Measurements from ENCODE around the gene MS4A4E. TPM values are rescaled to one million over a fixed set of nuclear protein-coding genes. Genes with fewer than 3 reads are reported as not detected.

MS4A4E gene
- total RNA-seq, 3 donors from 2014 or later (not counting 1 experiment from before 2014, with no cell fraction given), result 0.92 to 23.2 (median 1.8) TPM

DNA sequence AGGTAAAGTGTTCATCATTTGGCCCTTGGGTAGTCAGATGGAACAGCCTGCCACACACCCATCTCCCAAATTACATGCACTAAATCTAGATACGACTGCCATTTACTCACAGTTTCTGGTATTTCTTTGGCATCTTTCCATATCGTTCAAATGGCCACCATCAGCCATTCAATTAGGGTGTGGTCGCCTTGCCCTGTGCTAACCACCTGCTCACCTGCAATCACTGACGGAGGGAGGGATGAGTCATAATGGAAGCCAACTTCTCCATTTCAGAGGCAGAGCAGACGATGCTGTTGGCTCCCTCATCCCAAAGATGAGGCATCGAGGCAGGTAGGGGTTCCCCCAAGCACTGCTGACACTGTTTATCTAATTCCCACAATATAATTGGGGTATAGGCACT is 74.6 kb downstream of the MS4A4E start:
- TF ChIP-seq, protein P1, sequence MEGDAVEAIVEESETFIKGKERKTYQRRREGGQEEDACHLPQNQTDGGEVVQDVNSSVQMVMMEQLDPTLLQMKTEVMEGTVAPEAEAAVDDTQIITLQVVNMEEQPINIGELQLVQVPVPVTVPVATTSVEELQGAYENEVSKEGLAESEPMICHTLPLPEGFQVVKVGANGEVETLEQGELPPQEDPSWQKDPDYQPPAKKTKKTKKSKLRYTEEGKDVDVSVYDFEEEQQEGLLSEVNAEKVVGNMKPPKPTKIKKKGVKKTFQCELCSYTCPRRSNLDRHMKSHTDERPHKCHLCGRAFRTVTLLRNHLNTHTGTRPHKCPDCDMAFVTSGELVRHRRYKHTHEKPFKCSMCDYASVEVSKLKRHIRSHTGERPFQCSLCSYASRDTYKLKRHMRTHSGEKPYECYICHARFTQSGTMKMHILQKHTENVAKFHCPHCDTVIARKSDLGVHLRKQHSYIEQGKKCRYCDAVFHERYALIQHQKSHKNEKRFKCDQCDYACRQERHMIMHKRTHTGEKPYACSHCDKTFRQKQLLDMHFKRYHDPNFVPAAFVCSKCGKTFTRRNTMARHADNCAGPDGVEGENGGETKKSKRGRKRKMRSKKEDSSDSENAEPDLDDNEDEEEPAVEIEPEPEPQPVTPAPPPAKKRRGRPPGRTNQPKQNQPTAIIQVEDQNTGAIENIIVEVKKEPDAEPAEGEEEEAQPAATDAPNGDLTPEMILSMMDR (IDR thresholded peaks at IDR 0.05), result no peak
- Histone ChIP-seq H3K9me3 (ENCODE audit: control insufficient read depth, insufficient read depth, low read length) (peaks cover 8% of the 10 kb centered on the region), H3K27ac (ENCODE audit: low read length) (no peak overlapping the region), H3K4me3 (ENCODE audit: low read length) (no peak overlapping the region), H3K27me3 (ENCODE audit: control insufficient read depth, insufficient read depth, low read length) (no peaks in the 10 kb centered on the region), H3K4me1 (ENCODE audit: control insufficient read depth, insufficient read depth, low read length) (no peaks in the 10 kb centered on the region), H3K36me3 (ENCODE audit: control insufficient read depth, insufficient read depth, low read length) (no peaks in the 10 kb centered on the region)
- ATAC-seq (no peak), DNase-seq (no peak)
- Mint-ChIP-seq H3K4me3 (no peak overlapping the region), H3K36me3 (no peaks in the 10 kb centered on the region), H3K27ac (no peak overlapping the region), H3K9me3 (no peaks in the 10 kb centered on the region), H3K4me1 (no peaks in the 10 kb centered on the region), H3K27me3 (ENCODE audit: low read depth in 2 of 2) (peaks cover 0 to 7% of the 10 kb centered on the region in 2 donors)
- intact Hi-C loops (cut with micrococcal nuclease), result no loop called here
- WGBS (ENCODE audit: insufficient coverage), result 90% methylated on average over 6 of the region's 6 CpGs

DNA sequence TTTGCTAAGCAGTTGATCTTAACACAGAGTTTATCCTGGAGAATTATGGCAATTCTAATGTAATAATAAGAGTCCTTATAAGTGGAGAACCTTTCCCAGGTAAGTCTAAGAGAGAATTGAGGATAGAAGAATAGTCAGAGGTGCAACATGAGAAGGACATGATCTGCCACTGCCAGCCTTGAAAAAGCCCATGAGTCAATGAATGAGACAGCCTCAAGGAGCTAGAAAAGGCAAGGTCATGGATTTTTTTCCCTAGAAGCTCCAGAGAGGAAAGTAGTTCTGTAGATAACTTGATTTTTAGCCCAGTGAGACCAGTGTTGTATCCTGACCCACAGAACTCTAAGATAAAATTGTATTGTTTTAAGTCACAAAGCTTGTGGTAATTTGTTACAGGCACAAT is 77.0 kb downstream of the MS4A4E start:
- Histone ChIP-seq H3K4me3 (ENCODE audit: low read length) (no peak overlapping the region), H3K27me3 (ENCODE audit: control insufficient read depth, insufficient read depth, low read length) (no peaks in the 10 kb centered on the region), H3K4me1 (ENCODE audit: control insufficient read depth, insufficient read depth, low read length) (no peaks in the 10 kb centered on the region), H3K27ac (ENCODE audit: low read length) (no peak overlapping the region), H3K9me3 (ENCODE audit: control insufficient read depth, insufficient read depth, low read length) (peaks cover 8% of the 10 kb centered on the region), H3K36me3 (ENCODE audit: control insufficient read depth, insufficient read depth, low read length) (no peaks in the 10 kb centered on the region)
- Mint-ChIP-seq H3K36me3 (no peaks in the 10 kb centered on the region), H3K4me3 (no peak overlapping the region), H3K27ac (no peak overlapping the region), H3K9me3 (no peaks in the 10 kb centered on the region), H3K4me1 (no peaks in the 10 kb centered on the region), H3K27me3 (ENCODE audit: low read depth in 2 of 2) (peaks cover 2 to 19% of the 10 kb centered on the region in 2 donors)
- no peak for DNase-seq
- no peak for ATAC-seq
- TF ChIP-seq, protein P1 (IDR thresholded peaks at IDR 0.05), result no peak
- intact Hi-C loops (cut with micrococcal nuclease), result no loop called here

DNA sequence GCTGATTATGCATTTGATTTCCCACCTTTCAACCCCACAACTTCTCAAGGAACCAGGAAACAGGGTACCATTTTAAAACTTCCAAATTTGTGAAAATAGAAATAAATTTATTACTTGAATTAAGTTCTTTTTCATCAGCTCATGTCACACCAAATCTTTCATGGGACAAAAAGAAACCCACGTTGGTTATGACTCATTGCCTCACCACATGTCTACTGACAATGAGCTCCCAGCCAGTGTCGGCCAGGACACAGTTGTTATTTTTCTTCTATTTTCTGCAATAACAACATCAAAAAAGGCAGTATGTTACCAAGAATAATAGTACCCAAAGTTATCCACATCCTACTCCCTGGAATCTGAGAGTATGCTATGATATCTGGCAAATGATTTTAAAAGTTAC is 77.4 kb downstream of the MS4A4E start:
- no peak for DNase-seq
- Histone ChIP-seq H3K27ac (ENCODE audit: low read length) (no peak overlapping the region), H3K36me3 (ENCODE audit: control insufficient read depth, insufficient read depth, low read length) (no peaks in the 10 kb centered on the region), H3K27me3 (ENCODE audit: control insufficient read depth, insufficient read depth, low read length) (no peaks in the 10 kb centered on the region), H3K4me3 (ENCODE audit: low read length) (no peak overlapping the region), H3K9me3 (ENCODE audit: control insufficient read depth, insufficient read depth, low read length) (peaks cover 8% of the 10 kb centered on the region), H3K4me1 (ENCODE audit: control insufficient read depth, insufficient read depth, low read length) (no peaks in the 10 kb centered on the region)
- 30% methylated on average over 2 of the region's 2 CpGs for WGBS (ENCODE audit: insufficient coverage)
- Mint-ChIP-seq H3K4me3 (no peak overlapping the region), H3K27me3 (ENCODE audit: low read depth in 2 of 2) (peaks cover 2 to 19% of the 10 kb centered on the region in 2 donors), H3K36me3 (no peaks in the 10 kb centered on the region), H3K9me3 (no peaks in the 10 kb centered on the region), H3K27ac (no peak overlapping the region), H3K4me1 (no peaks in the 10 kb centered on the region)
- TF ChIP-seq, protein P1 (IDR thresholded peaks at IDR 0.05), result no peak
- intact Hi-C loops (cut with micrococcal nuclease), result no loop called here
- no peak for ATAC-seq

DNA sequence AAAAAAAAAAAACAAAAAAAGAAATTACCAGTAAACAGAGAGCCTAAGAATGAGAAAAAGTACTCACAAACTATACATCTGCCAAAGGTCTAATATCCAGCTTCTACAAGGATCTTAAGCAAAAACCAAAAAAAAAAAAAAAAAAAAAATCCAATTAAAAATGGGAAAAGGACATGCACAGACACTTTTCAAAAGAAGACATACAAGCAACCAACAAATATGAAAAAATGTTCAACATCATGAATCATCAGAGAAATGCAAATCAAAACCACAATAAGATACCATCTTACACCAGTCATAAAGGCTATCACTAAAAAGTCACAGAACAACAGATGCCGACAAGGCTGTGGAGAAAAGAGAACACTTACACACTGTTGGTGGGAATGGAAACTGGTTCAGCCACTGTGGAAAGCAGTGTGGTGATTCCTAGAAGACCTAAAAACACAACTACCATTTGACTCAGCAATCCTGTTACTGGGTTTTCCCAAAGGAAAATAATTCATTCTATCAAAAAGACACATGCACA is 78.3 kb downstream of the MS4A4E start:
- H3K36me3 Mint-ChIP-seq, result no peaks in the 10 kb centered on the region
- TF ChIP-seq, protein P1 (IDR thresholded peaks at IDR 0.05), result no peak
- Histone ChIP-seq H3K27ac (ENCODE audit: low read length) (no peak overlapping the region), H3K4me3 (ENCODE audit: low read length) (no peak overlapping the region), H3K9me3 (ENCODE audit: control insufficient read depth, insufficient read depth, low read length) (peaks cover 8% of the 10 kb centered on the region), H3K36me3 (ENCODE audit: control insufficient read depth, insufficient read depth, low read length) (no peaks in the 10 kb centered on the region), H3K4me1 (ENCODE audit: control insufficient read depth, insufficient read depth, low read length) (no peaks in the 10 kb centered on the region), H3K27me3 (ENCODE audit: control insufficient read depth, insufficient read depth, low read length) (no peaks in the 10 kb centered on the region)
- DNase-seq, result no peak
- H3K27ac Mint-ChIP-seq, result no peak overlapping the region
- no peaks in the 10 kb centered on the region for H3K9me3 Mint-ChIP-seq
- 40% methylated on average over 1 of the region's 1 CpG for WGBS (ENCODE audit: insufficient coverage)
- peaks cover 2 to 19% of the 10 kb centered on the region in 2 donors for H3K27me3 Mint-ChIP-seq (ENCODE audit: low read depth in 2 of 2)
- no peaks in the 10 kb centered on the region for H3K4me1 Mint-ChIP-seq
- intact Hi-C loops (cut with micrococcal nuclease), result no loop called here
- no peak for ATAC-seq
- H3K4me3 Mint-ChIP-seq, result no peak overlapping the region

Measured in natural killer cell (primary cell).